GM21515 (cell line): ENCODE results near the gene EML1.

Source experiments
- ATAC-seq: cut with Tn5 transposase; IDR thresholded peaks from one replicate; pipeline ENCODE4 v1.9.1; 2021; ENCODE audit not compliant: unreplicated experiment

The EML1 gene

GRCh38 chr14:99793213-99794150 is at the start of gene EML1:
EML1 (plus strand) TSS chr14:99793413; CDS start chr14:99793477, 64 bp downstream.
- peak; percentile 95 for ATAC-seq

GRCh38 chr14:99744199-99744872 is 48.9 kb upstream of the EML1 start:
- no peak for ATAC-seq

GRCh38 chr14:99744873-99745224 is 48.4 kb upstream of the EML1 start:
- no peak for ATAC-seq

GRCh38 chr14:99745307-99745951 is 47.8 kb upstream of the EML1 start:
- no peak for ATAC-seq

GRCh38 chr14:99747167-99747566 is 46.0 kb upstream of the EML1 start:
- ATAC-seq, result no peak

GRCh38 chr14:99747582-99748330 is 45.5 kb upstream of the EML1 start:
- no peak for ATAC-seq

- no peak for ATAC-seq
These were observed 44.7 kb upstream of the EML1 start for GRCh38 chr14:99748529-99748928.

- no peak for ATAC-seq
These were observed 44.1 kb upstream of the EML1 start for GRCh38 chr14:99749142-99749541.

GRCh38 chr14:99749763-99750715 is 43.2 kb upstream of the EML1 start:
- ATAC-seq, result no peak

- ATAC-seq, result no peak
These were observed 42.3 kb upstream of the EML1 start for GRCh38 chr14:99750746-99751450.

- no peak for ATAC-seq
These were observed 41.4 kb upstream of the EML1 start for GRCh38 chr14:99751539-99752485.

- ATAC-seq, result no peak
These were observed 40.6 kb upstream of the EML1 start for GRCh38 chr14:99752486-99753121.

- no peak for ATAC-seq
These were observed 39.7 kb upstream of the EML1 start for GRCh38 chr14:99753225-99754140.

GRCh38 chr14:99754141-99755067 is 38.8 kb upstream of the EML1 start:
- no peak for ATAC-seq

- no peak for ATAC-seq
These were observed 38.2 kb upstream of the EML1 start for GRCh38 chr14:99755068-99755405.
